Measurements from ENCODE around the gene AMMECR1.
"Not testable (repeated sequence)": the region's sequence is repeated elsewhere in the genome, so short reads cannot be mapped to it uniquely, and the experiment has no call there.

Gene AMMECR1

GRCh38 chrX:110154328-110154727 is 163.6 kb downstream of the AMMECR1 start:
- H3K4me3 ChIP-seq (ENCODE audit: low read depth in 1 of 5, low read length in 5 of 5); H3K36me3 ChIP-seq (ENCODE audit: control insufficient read depth in 5 of 5, insufficient read depth in 5 of 5, low read length in 5 of 5); H3K9me3 ChIP-seq (ENCODE audit: control insufficient read depth in 5 of 5, low read length in 5 of 5); H3K4me1 ChIP-seq (ENCODE audit: control insufficient read depth in 5 of 5, insufficient read depth in 5 of 5, low read length in 5 of 5); H3K9ac ChIP-seq (ENCODE audit: low read length in 5 of 5); H3K27ac ChIP-seq (ENCODE audit: low read depth, low read length); H3K27me3 ChIP-seq (ENCODE audit: control insufficient read depth in 5 of 5, insufficient read depth in 4 of 5, low read length in 5 of 5): not testable (repeated sequence)

- no peak overlapping the region for H3K4me3 ChIP-seq (ENCODE audit: low read depth in 1 of 5, low read length in 5 of 5)
- no peak overlapping the region for H3K27ac ChIP-seq (ENCODE audit: low read depth, low read length)
- no peaks in the 10 kb centered on the region for H3K4me1 ChIP-seq (ENCODE audit: control insufficient read depth in 5 of 5, insufficient read depth in 5 of 5, low read length in 5 of 5)
- H3K9me3 ChIP-seq (ENCODE audit: control insufficient read depth in 5 of 5, low read length in 5 of 5): no peaks in the 10 kb centered on the region
- H3K27me3 ChIP-seq (ENCODE audit: control insufficient read depth in 5 of 5, insufficient read depth in 4 of 5, low read length in 5 of 5): peaks cover 0 to 7% (median 0%) of the 10 kb centered on the region in 5 donors
- H3K9ac ChIP-seq (ENCODE audit: low read length in 5 of 5): no peak overlapping the region
- peaks cover 0 to 9% (median 3%) of the 10 kb centered on the region in 5 donors for H3K36me3 ChIP-seq (ENCODE audit: control insufficient read depth in 5 of 5, insufficient read depth in 5 of 5, low read length in 5 of 5)
These were observed 164.0 kb downstream of the AMMECR1 start for GRCh38 chrX:110153896-110154295.

GRCh38 chrX:110153244-110153643 is 164.6 kb downstream of the AMMECR1 start:
- Histone ChIP-seq H3K27me3 (ENCODE audit: control insufficient read depth in 5 of 5, insufficient read depth in 4 of 5, low read length in 5 of 5) (peaks cover 0 to 7% (median 0%) of the 10 kb centered on the region in 5 donors), H3K27ac (ENCODE audit: low read depth, low read length) (no peak overlapping the region), H3K9me3 (ENCODE audit: control insufficient read depth in 5 of 5, low read length in 5 of 5) (no peaks in the 10 kb centered on the region), H3K4me1 (ENCODE audit: control insufficient read depth in 5 of 5, insufficient read depth in 5 of 5, low read length in 5 of 5) (no peaks in the 10 kb centered on the region), H3K4me3 (ENCODE audit: low read depth in 1 of 5, low read length in 5 of 5) (no peak overlapping the region), H3K36me3 (ENCODE audit: control insufficient read depth in 5 of 5, insufficient read depth in 5 of 5, low read length in 5 of 5) (peaks cover 0 to 9% (median 3%) of the 10 kb centered on the region in 5 donors), H3K9ac (ENCODE audit: low read length in 5 of 5) (no peak overlapping the region)

- peaks cover 3 to 46% (median 43%) of the 10 kb centered on the region in 5 donors for H3K4me1 ChIP-seq (ENCODE audit: control insufficient read depth in 5 of 5, insufficient read depth in 5 of 5, low read length in 5 of 5)
- no peak overlapping the region for H3K4me3 ChIP-seq (ENCODE audit: low read depth in 1 of 5, low read length in 5 of 5)
- H3K27me3 ChIP-seq (ENCODE audit: control insufficient read depth in 5 of 5, insufficient read depth in 4 of 5, low read length in 5 of 5): peaks cover 0 to 10% (median 8%) of the 10 kb centered on the region in 5 donors
- no peak overlapping the region for H3K27ac ChIP-seq (ENCODE audit: low read depth, low read length)
- peaks cover 0 to 6% (median 5%) of the 10 kb centered on the region in 5 donors for H3K36me3 ChIP-seq (ENCODE audit: control insufficient read depth in 5 of 5, insufficient read depth in 5 of 5, low read length in 5 of 5)
- no peaks in the 10 kb centered on the region for H3K9me3 ChIP-seq (ENCODE audit: control insufficient read depth in 5 of 5, low read length in 5 of 5)
- H3K9ac ChIP-seq (ENCODE audit: low read length in 5 of 5): no peak overlapping the region
These were observed 171.4 kb downstream of the AMMECR1 start for GRCh38 chrX:110146521-110146920.

- no peak overlapping the region for H3K27ac ChIP-seq (ENCODE audit: low read depth, low read length)
- peaks cover 3 to 46% (median 43%) of the 10 kb centered on the region in 5 donors for H3K4me1 ChIP-seq (ENCODE audit: control insufficient read depth in 5 of 5, insufficient read depth in 5 of 5, low read length in 5 of 5)
- H3K27me3 ChIP-seq (ENCODE audit: control insufficient read depth in 5 of 5, insufficient read depth in 4 of 5, low read length in 5 of 5): peaks cover 0 to 10% (median 8%) of the 10 kb centered on the region in 5 donors
- no peak overlapping the region for H3K4me3 ChIP-seq (ENCODE audit: low read depth in 1 of 5, low read length in 5 of 5)
- H3K36me3 ChIP-seq (ENCODE audit: control insufficient read depth in 5 of 5, insufficient read depth in 5 of 5, low read length in 5 of 5): peaks cover 0 to 6% (median 5%) of the 10 kb centered on the region in 5 donors
- no peaks in the 10 kb centered on the region for H3K9me3 ChIP-seq (ENCODE audit: control insufficient read depth in 5 of 5, low read length in 5 of 5)
- no peak overlapping the region for H3K9ac ChIP-seq (ENCODE audit: low read length in 5 of 5)
These were observed 172.0 kb downstream of the AMMECR1 start for GRCh38 chrX:110145854-110146253.

- Histone ChIP-seq H3K27ac (ENCODE audit: low read depth, low read length) (peak overlapping the region; percentile 8), H3K27me3 (ENCODE audit: control insufficient read depth in 5 of 5, insufficient read depth in 4 of 5, low read length in 5 of 5) (peaks cover 0 to 10% (median 8%) of the 10 kb centered on the region in 5 donors), H3K9me3 (ENCODE audit: control insufficient read depth in 5 of 5, low read length in 5 of 5) (no peaks in the 10 kb centered on the region), H3K4me1 (ENCODE audit: control insufficient read depth in 5 of 5, insufficient read depth in 5 of 5, low read length in 5 of 5) (peaks cover 3 to 46% (median 43%) of the 10 kb centered on the region in 5 donors), H3K4me3 (ENCODE audit: low read depth in 1 of 5, low read length in 5 of 5) (no peak overlapping the region), H3K36me3 (ENCODE audit: control insufficient read depth in 5 of 5, insufficient read depth in 5 of 5, low read length in 5 of 5) (peaks cover 0 to 6% (median 5%) of the 10 kb centered on the region in 5 donors), H3K9ac (ENCODE audit: low read length in 5 of 5) (no peak overlapping the region)
These were observed 172.6 kb downstream of the AMMECR1 start for GRCh38 chrX:110145311-110145710.
